Sigmoid colon (tissue), 7 donors: ENCODE measurements around the gene YBX1. TPM values are rescaled to one million over a fixed set of nuclear protein-coding genes. Genes with fewer than 3 reads are reported as not detected.

Experiments
- DNase-seq: peaks from one replicate; pipeline ENCODE4 v3.0.0-alpha.2; 2019
- H3K27ac ChIP-seq, 4 donors: fragments of 200-600 bp; sonication (generic); one replicate each; pipeline ENCODE4 v1.5.1; 2016 to 2019; ENCODE audit warnings: mild to moderate bottlenecking in 1 of 4
- H3K27me3 ChIP-seq, 3 donors: fragments of 200-600 bp; sonication (generic); one replicate each; pipeline ENCODE4 v1.5.1; 2019; ENCODE audit warnings: mild to moderate bottlenecking in 1 of 3
- H3K36me3 ChIP-seq, 4 donors: fragments of 200-600 bp; sonication (generic); one replicate each; pipeline ENCODE4 v1.5.1; 2016 to 2019
- H3K4me1 ChIP-seq, 4 donors: fragments of 200-600 bp; sonication (generic); one replicate each; pipeline ENCODE4 v1.5.1; 2017 to 2019
- H3K4me3 ChIP-seq, 4 donors: fragments of 200-600 bp; sonication (generic); one replicate each; pipeline ENCODE4 v1.5.1; 2017 to 2019; ENCODE audit warnings: mild to moderate bottlenecking in 2 of 4, moderate library complexity in 1 of 4
- H3K9me3 ChIP-seq, 4 donors: fragments of 200-600 bp in 3 of 4; sonication (generic) in 3 of 4; one replicate each; pipeline versions ENCODE4 v1.5.1 to v1.6.1; 2013 to 2019
- CTCF ChIP-seq, 4 experiments: fragments of 450-650 bp in 3 of 4; fragments of 200-600 bp in 1 of 4; IDR thresholded peaks; one replicate each; pipeline ENCODE4 v1.5.1; 2016 to 2019; ENCODE audit warnings: antibody characterized with exemption in 4 of 4, mild to moderate bottlenecking in 3 of 4, moderate library complexity in 2 of 4
- EP300 ChIP-seq, 4 donors: sonication (generic); formaldehyde crosslinking; IDR thresholded peaks; one replicate each; pipeline ENCODE4 v1.6.1; 2017; ENCODE audit warnings: antibody characterized with exemption in 4 of 4
- POLR2A ChIP-seq, 2 donors: fragments of 450-650 bp; IDR thresholded peaks; one replicate each; pipeline ENCODE4 v1.6.1; 2016; ENCODE audit warnings: antibody characterized with exemption in 2 of 2, mild to moderate bottlenecking in 2 of 2, moderate library complexity in 2 of 2
- POLR2AphosphoS5 ChIP-seq, 4 donors: sonication (generic); formaldehyde crosslinking; IDR thresholded peaks; one replicate each; pipeline ENCODE4 v1.6.1; 2017; ENCODE audit warnings: antibody characterized with exemption in 4 of 4
- WGBS, 2 donors: extraction: QIAGEN DNeasy Blood & Tissue Kit; methylation state at CpG; one replicate each; pipeline ENCODE4 v1.1.7; 2013; 5-methylcytosine and 5-hydroxymethylcytosine counted together
- intact Hi-C: fragments of 100-400 bp; cut with DNase I; formaldehyde crosslinking; loops from one replicate; pipeline ENCODE4 v1.15.1; 2023
- polyA plus RNA-seq, 3 donors: library from polyadenylated mRNA; stranded (reverse); fragments of 200-250 nt; gene quantifications; one replicate each; pipeline ENCODE4 v1.2.3, GENCODE V29; 2013
- total RNA-seq, 4 donors: library from RNA; depleted of rRNA; stranded (reverse); fragments of >200 nt; gene quantifications; one replicate each; pipeline ENCODE4 v1.1.0, GENCODE V29; 2016
- donor health status: healthy with polysubstance abuse.
- donor health status: Bipolar disorder and iron deficiency.
- donor health status: healthy.

The YBX1 gene
- total and polyA plus RNA-seq, 7 donors: 685 to 897 (median 763) TPM

GRCh38 chr1:42745851-42746250, 63.6 kb downstream of the YBX1 start:
- intact Hi-C loops: loop anchor here (10.0 kb wide), 1 partner anchor 171 kb away; no protein-coding TSS in a partner anchor
- Histone ChIP-seq H3K27me3 (no peaks in the 10 kb centered on the region), H3K4me3 (no peak overlapping the region), H3K9me3 (no peaks in the 10 kb centered on the region), H3K36me3 (peaks cover 0 to 50% (median 26%) of the 10 kb centered on the region in 4 donors), H3K27ac (no peak overlapping the region), H3K4me1 (no peaks in the 10 kb centered on the region)
- WGBS, 2 donors: 84 to 86% methylated on average over 8 of the region's 8 CpGs
- no peak for DNase-seq
- TF ChIP-seq POLR2AphosphoS5 (IDR thresholded peaks at IDR 0.05) (no peak), EP300 (IDR thresholded peaks at IDR 0.05) (no peak), POLR2A (IDR thresholded peaks at IDR 0.05) (no peak), CTCF (IDR thresholded peaks at IDR 0.05) (no peak)

DNA sequence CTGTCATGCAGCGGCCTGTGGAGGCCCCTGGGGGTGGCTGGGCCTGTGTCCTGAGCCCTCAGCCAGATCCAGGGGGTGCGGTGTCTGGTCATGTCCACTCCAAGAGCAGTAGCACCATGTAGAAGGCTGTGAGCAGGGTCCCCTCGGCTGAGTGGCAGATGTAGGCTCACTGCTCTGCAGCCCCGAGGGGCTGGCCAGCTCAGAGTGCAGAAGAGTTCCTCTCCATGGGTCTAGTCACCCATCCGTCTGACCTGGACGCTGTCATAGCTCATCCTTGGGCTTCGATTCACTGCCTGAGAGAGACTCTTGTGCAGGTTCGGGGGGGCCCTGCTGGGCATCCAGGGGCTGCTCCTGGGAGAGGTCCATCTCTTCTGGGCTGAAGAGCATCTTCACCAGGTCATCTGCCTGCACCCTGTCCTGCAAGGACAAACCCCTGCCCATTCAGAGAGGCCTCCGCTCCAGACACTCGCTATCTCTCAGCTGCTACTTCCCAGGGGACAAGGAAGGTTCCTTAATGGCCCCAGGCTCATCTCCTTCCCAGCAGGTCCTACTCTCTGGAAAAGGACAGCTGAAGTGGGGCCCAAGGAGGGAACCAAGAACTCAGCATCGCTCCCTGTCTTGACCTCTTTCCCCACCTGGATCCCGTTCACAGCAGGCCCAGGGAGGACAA, 64.4 kb downstream of the YBX1 start:
- Histone ChIP-seq H3K36me3 (peaks cover 0 to 52% (median 26%) of the 10 kb centered on the region in 4 donors), H3K9me3 (no peaks in the 10 kb centered on the region), H3K4me3 (no peak overlapping the region), H3K4me1 (no peaks in the 10 kb centered on the region), H3K27ac (no peak overlapping the region), H3K27me3 (no peaks in the 10 kb centered on the region)
- DNase-seq: no peak
- intact Hi-C loops: loop anchor here (10.0 kb wide), 1 partner anchor 172 kb away; no protein-coding TSS in a partner anchor
- 92 to 95% methylated on average over 12 of the region's 12 CpGs for WGBS, 2 donors
- TF ChIP-seq CTCF (IDR thresholded peaks at IDR 0.05) (no peak), POLR2A (IDR thresholded peaks at IDR 0.05) (no peak), EP300 (IDR thresholded peaks at IDR 0.05) (no peak), POLR2AphosphoS5 (IDR thresholded peaks at IDR 0.05) (no peak)

DNA sequence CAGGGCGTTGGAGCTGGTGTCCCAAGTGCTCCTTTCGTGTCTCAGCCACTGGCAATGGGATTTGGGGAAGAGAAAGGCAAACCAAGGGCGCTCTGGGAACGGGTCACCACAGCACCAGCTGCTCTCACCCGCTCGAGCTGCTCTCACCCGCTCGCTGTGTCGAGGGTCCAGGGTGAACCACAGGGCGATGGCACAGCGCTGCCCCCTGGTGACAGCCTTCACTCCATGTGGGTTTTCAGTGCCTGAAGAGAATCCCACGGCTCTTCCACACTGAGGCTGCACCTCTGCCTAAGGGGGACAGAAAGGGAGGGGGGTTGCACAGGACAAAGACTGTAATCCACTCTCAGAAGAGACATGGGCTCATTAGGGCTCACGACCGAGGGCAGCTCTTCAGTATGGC, 64.9 kb downstream of the YBX1 start:
- DNase-seq: no peak
- no peaks in the 10 kb centered on the region for H3K27me3 ChIP-seq
- TF ChIP-seq EP300 (IDR thresholded peaks at IDR 0.05) (no peak), CTCF (IDR thresholded peaks at IDR 0.05) (peak; percentile 16 to 54 (median 40)), POLR2A (IDR thresholded peaks at IDR 0.05) (no peak)
- H3K36me3 ChIP-seq: peaks cover 5 to 58% (median 32%) of the 10 kb centered on the region in 4 donors
- H3K4me1 ChIP-seq: no peaks in the 10 kb centered on the region
- no peaks in the 10 kb centered on the region for H3K9me3 ChIP-seq
- intact Hi-C loops: loop anchor here (10.0 kb wide), 1 partner anchor 172 kb away; no protein-coding TSS in a partner anchor
- H3K4me3 ChIP-seq: no peak overlapping the region
- WGBS, 2 donors: 31 to 48% methylated on average over 14 of the region's 14 CpGs
- H3K27ac ChIP-seq: no peak overlapping the region

DNA sequence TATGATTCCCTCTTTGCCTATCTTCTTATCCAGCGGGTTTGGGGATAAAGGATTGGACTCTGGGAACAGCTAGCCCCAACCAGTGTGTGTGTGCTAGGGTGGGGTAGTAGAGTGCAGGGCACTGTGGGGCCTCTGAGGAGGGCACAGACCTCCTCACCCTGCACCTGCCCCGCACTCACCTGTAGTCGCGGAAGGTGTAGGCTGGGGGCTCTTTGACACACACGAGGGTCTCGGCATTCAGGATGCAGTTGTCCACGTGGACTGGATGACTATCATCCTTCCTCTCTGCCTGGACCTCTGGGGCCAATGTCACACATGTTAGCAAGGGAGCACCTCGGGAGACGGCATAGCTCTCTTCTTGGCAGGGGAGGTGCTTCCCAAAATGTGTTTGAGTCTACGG, 65.8 kb downstream of the YBX1 start:
- intact Hi-C loops: loop anchor here (10.0 kb wide), 1 partner anchor 173 kb away; no protein-coding TSS in a partner anchor
- H3K9me3 ChIP-seq: no peaks in the 10 kb centered on the region
- DNase-seq: no peak
- H3K4me1 ChIP-seq: no peaks in the 10 kb centered on the region
- H3K27ac ChIP-seq: no peak overlapping the region
- TF ChIP-seq CTCF (IDR thresholded peaks at IDR 0.05) (no peak), POLR2A (IDR thresholded peaks at IDR 0.05) (no peak), EP300 (IDR thresholded peaks at IDR 0.05) (no peak), POLR2AphosphoS5 (IDR thresholded peaks at IDR 0.05) (no peak)
- H3K4me3 ChIP-seq: no peak overlapping the region
- peaks cover 11 to 67% (median 37%) of the 10 kb centered on the region in 4 donors for H3K36me3 ChIP-seq
- no peaks in the 10 kb centered on the region for H3K27me3 ChIP-seq
- 89 to 92% methylated on average over 10 of the region's 10 CpGs for WGBS, 2 donors
